Measurements from ENCODE around the gene HPSE2.
"Not testable (repeated sequence)": the region's sequence is repeated elsewhere in the genome, so short reads cannot be mapped to it uniquely, and the experiment has no call there.

HPSE2 gene

DNA sequence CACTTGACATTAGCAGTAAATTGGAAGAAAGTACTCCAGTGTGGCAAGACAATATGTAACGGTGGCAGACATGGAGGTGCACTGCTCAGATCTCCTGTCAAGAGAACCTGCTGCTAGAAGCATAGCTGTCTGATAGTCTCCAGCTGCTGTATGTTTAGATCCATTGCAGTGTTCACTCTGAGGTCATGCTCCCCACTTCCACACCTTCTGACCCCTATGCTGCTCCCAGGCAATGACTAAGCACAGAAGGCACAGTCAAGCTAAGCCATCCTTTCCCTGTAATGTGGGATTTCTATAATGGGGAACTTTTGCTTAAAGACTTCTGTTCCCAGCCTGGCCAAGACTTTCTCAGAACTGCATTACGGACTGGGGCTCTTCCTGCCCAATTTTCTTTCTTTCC lies 315.8 kb downstream of the HPSE2 start:
- DNase-seq (ENCODE audit: low read depth) = no peak

DNA sequence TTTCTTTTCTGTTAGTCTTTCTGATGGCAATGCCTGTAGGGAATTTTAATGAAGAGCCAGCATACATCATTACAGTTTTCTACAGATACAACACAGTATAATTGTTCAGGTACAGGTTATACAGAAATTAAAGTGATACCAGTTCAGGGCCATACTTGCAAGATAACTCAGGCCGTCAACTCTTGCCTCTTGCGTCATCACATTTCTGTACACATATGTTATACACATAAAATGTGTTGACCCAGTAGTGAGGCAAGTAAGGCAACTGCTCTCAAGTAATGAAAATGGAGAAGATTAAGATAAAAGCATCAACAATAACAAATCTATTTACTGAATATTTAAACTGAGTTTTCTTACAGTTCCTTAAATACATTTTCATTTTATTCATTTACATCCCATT lies 317.8 kb downstream of the HPSE2 start:
- no peak for DNase-seq (ENCODE audit: low read depth)

DNA sequence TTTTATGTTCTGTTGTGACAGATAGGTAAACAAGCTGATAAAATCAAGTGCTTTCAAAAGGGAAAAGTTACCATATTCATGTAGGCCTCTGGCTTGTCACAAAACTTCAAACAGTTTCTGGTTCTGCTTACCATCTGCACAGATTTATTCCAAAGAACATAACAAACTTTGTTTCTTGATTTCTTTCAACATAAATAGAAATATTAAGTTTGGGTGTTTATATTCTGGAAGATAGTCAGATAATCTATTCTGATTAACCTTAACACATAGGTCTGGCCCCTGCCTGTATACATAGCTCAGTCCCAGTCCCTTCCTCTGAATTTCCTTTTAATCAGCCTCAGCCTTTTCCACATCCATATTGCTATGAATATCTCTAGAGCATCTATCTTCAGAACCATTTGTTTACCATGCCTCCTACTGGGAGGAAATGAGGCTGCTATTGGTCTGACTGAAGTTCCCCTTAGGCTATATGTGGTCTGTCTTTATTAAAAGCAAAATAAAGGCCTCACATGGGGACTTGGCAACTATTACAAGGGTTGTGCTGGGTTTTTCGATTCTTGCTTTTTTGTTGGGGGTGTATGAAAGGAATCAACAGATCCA lies 319.0 kb downstream of the HPSE2 start:
- no peak for DNase-seq (ENCODE audit: low read depth)

DNA sequence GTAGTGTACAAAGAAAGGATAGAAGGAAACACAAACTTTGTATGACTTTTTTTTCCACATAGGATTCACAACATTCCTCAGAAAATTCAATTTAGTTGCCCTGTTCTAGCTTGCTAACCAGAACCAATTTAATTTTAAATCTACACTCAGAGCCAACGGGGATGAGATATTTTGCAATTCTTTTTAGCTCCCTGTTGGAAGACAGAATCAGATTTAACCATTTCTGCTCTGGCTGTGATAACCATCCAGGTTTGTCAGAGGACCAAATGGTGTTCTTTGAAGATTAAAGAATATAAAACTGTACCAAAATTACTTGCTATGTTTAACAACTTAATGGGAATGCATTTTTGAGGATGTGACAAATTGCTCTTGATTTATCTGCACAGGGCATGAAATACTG lies 319.7 kb downstream of the HPSE2 start:
- DNase-seq (ENCODE audit: low read depth) = no peak

DNA sequence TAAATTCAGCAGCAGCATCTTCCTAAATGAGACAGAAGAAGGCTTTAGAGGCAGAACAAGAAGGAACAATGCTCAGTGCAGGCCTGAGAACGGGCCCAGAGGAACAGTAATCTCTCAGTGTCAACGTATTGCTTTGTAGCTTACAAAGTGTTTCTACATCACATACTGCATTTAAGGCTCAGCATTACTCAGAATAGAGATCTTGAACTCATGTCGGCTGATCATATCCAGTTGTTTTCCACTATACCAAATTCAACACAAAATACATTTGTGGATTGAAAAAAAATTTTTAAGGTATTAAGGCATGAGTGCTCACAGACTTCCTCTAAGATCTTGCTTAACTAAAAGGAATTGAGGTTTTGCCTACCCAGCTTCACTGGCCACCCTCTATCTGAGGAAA lies 325.1 kb downstream of the HPSE2 start:
- DNase-seq (ENCODE audit: low read depth) = no peak

DNA sequence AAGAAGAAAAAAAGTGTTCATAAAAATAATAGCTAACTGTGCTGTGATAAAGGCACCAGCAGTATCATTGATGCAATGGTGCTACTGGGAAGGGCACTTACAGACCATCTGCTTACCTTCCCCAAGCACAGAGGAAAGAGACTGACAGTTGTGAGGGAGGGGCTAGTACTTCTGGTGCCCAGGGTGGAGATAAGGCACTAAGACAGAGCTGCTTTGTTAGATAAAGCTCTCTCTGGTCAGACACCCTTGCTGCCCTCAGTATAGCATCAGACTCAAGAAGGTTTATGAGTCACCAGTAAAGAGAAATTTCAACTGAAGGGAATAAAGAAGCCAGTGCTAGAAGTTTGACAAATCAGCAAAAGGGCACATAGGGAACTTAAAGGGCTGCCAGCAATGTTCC lies 325.6 kb downstream of the HPSE2 start:
- DNase-seq (ENCODE audit: low read depth) = no peak

DNA sequence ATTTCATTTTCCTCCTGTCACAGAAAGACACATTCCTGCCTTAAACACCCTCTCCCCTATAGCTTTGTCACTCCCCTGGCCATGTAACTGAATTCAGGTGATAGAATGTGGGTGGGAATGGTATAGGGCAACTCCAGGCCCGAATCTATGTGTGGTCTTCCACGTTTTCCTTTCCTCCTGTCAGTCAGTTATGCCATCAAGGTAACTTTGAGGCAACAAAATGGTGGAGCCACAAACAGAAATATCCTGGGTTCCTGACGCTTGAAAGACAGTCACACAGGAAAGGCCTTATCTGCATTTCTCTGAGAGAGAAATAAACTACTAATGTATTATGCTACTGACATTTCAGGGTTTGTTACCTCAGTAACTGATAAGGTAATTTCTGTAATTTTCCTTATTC lies 326.8 kb downstream of the HPSE2 start:
- no peak for DNase-seq (ENCODE audit: low read depth)

DNA sequence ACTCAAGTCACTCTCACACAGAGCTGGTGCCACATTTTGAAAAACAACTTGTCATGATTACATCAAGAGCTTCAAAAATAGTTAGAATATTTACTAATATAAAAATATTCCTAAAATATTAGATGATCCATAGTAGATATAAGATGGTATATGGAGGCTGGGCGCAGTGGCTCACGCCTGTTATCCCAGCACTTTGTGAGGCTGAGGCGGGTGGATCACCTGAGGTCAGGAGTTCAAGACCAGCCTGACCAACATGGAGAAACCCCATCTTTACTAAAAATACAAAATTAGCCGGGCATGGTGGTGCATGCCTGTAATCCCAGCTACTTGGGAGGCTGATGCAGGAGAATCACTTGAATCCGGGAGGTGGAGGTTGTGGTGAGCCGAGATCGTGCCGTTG lies 327.4 kb downstream of the HPSE2 start:
- not testable (repeated sequence) for DNase-seq (ENCODE audit: low read depth)

DNA sequence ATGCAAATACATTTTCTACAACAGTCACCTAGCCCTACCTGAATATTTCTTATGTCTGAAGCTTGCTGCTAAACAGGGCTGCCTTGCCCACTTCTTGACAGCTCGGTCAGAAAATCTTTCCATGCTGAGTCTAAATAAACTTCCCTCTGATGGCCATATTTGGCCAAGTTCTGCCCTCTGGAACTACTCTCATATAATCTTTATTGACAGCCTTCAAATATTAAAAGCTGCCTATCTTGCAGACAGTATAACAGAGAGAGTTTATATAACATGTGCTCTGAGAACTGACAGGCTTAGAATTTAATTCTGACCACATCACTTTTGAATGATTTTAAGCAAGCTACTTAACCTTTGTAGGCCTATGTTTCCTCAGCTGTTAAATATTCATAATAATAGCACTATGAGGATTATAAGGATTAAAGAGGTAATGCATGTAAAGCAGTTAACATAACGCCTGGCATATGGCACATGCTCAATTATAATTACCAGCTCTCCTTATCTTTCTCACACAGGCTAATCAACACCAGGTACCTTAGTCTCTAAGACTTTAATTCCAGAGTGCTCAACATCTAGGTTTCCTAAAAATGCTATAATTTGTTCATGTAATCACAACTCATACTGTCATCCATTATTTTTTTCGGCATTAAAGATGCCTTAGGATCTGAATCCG lies 334.1 kb downstream of the HPSE2 start:
- no peak for DNase-seq (ENCODE audit: low read depth)

DNA sequence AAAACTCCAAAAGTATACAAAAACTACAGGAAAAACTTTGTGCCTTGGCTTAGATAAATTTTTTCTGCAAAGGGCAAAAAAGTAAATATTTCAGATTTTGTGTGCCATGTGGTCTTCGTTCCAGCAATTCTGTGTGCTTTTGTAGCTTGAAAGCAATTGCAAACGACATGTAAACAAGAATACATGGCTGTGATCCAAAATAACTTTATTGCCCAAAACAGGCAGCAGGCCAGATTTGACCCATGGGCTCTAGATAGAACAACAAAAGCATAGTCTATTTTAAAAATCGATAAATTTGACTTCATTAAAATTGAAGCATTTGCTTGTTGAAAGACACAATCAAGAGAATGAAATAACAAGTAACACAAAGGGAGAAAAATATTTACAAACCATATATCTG lies 336.6 kb downstream of the HPSE2 start:
- DNase-seq (ENCODE audit: low read depth) = no peak

DNA sequence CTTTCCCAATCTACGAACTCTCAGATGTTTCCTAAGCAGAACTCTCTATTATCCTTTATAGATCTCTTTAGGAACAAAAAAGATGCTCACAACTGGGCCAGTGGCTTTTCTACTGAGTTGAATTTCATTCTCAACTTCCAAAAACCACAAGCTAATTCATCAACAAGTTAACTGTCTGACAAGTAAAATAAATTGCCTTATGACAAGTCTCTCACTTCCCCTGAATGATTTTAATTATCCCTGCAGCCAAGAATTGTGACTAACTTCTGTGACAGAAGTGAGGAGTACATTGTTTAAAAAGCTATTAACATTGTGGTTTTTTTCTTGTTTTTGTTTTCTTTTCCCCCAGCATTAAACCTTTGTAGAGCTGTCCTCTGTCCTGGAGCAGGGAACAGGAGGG lies 343.1 kb downstream of the HPSE2 start:
- DNase-seq (ENCODE audit: low read depth) = no peak

DNA sequence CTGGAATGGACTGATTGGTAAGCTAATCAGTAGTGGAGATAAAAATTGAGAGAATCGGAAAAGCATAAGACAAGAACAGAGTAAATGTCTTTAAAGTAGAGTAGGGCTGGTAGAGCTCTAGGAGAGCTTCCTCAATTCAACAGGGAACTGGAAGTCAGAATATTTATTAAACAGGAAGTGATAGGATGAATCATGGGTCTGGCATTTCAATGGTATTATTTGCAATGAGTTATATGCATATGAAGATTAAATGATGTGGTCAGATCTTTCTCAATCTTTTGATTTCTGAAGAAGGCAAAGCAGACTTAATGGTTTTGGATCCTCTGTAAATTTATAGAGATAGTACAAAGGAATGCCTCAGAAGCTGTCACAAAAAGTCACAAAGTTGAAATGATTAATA lies 349.0 kb downstream of the HPSE2 start:
- DNase-seq (ENCODE audit: low read depth) = peak; percentile 2

DNA sequence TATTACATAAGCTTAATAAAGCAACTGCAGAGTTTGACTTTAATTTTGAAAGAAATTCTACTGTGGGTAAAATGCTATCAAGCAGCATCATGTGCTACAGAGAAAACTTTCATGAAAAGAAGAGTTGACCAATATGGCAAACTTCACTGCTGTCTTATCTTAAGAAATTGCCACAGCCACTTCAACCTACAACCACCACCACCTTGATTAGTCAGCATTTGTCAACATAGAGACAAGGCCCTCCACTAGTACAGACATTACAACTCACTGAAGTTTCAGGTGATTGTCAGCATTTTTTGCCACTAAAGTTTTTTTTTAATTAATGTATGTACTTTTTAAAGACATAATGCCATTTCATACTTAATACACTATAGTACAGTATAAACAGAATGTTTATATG lies 350.3 kb downstream of the HPSE2 start:
- DNase-seq (ENCODE audit: low read depth) = no peak

DNA sequence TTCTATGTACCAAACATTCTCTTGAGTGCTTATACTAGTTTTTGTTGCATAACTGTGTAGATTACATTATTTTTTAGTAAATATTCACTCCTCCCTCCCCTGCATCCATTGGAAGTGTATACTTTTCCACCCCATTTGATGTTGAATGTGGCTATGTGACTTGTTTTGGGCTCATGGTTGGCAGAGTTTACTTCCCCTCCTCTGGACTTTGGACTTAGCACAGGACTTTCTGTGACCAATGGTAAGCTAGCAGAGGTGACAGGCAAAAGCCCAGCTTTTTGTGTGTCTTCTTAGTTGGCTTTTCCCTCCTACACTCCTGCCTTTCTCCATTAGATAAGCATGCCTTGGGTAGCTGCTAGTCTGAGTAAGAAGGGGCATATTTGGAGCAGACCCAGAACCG lies 353.9 kb downstream of the HPSE2 start:
- no peak for DNase-seq (ENCODE audit: low read depth)

DNA sequence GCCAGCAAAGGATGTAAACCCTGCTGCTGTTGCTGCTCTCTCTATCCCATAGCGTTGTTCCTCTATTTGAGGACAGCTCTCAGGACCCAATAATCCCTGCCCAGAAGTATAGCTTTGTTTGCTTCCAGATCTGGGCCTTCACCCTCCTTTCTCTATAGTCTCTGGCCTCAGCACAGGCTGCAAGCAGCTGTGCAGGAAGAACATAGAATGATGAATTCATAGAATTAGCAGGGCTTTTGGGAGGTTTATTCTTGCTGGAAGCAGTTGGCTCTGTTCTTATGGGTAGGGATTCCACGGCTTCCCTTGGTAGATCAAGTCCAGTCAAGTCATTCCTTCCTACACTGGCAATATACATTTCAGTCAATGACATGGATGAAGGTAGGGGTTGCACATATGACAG lies 354.7 kb downstream of the HPSE2 start:
- no peak for DNase-seq (ENCODE audit: low read depth)

DNA sequence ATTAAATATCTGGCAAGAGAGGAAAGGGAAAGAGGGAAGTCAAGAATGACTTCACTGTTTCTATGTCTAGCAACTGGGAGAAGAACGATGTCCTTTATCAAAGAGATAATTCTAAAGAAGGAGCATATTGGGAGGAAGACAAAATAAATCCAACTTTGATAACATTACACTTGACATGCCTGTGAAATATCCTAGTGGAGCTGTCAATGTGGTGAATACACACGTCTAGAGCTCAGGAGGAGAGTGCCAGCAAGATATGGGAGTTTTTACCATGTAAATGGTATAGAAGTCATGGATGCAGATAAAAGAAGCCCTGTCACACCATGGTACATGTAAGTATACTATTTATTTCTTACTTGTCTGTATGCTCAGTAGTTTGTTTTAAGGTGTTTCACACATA lies 356.7 kb downstream of the HPSE2 start:
- no peak for DNase-seq (ENCODE audit: low read depth)

DNA sequence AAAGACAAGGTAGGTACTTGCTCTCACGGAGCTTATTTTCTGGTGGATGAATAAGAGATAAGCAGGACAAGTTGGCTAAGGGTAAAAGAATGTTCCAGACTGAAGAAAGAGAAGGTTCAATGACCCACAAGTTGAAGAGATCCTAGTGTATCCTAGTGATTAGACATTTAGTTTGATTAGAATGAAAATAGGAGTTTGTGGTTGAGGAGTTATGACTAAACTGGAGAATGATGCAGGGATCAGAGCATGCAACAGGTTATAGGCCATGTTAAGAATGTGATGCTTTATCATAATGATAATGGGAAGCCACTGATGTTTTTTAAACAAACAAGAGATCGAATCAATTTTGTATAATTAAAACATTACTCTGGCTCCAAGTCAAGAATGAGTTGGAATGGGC lies 357.2 kb downstream of the HPSE2 start:
- peak; percentile 1 for DNase-seq (ENCODE audit: low read depth)

DNA sequence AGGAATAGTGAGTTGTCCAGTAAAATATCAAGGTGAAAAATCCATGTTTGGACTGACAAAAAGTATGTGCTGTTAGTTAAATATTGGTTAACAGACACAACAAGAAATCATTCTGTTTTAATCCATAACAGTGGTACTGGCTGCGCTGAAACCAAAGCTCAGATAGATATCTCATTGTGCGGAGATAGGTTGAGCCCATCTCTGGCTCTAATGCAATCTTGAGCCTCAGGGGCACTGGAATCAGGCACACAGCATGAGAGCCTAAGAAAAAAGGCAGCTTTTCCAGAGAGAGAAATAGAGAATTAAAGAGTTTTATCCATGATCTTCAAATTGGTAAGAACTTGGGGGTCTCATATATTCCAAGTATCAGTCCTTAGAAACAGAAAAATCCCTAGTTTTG lies 373.7 kb downstream of the HPSE2 start:
- DNase-seq (ENCODE audit: low read depth) = no peak

DNA sequence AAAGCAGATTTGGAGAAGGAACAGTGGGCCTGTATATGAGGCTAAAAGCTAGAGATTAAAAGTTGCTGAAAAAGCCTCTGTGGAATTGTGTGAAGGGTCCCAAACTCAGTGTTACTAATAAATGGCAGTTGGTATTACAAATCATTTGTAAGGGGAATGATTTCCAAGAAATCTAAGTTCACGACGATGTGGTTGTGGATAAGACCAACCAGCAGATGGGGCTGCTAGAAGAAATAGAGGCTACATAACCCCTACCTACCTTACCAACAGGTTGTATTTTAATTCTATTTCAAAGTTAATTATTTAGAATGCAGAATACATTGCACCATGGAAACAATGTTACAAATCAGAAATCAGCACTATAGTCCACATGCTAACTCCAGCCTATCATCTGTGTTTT lies 377.1 kb downstream of the HPSE2 start:
- DNase-seq (ENCODE audit: low read depth) = no peak

DNA sequence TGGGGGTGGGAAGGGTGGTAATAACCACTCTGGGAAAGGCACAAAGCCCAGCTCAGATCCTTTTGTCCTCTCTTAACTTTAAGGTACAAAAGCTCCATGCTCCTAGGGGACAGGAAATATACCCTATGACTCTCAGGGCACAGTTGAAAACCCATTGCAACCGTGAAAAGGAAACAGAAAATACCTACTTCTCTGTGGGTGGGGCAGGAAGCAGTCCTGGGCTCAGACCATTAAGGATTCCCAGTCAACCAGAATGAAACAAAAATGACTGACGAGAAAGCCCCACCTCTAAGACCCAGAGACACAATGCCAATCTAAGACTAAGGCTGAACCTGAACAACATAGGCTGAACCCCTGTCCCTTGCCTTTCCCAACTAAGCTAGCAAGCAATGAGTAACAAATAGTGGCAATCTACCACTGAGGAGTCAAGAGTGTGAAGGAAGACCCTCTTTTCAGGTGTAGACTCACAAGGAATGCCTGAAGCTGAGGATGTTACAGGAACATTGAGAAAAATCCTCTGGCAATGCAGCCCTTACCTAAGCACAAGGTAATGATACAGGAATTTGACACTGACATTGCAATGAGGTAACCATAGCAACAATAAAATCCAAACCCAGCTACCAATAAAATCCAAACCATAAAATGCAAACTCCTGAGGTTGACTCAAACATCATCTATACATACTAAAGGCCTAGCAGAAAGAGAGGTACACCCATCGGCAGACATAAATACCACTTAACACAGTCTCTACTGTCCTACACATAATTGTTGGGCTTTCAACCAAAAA lies 380.1 kb downstream of the HPSE2 start:
- DNase-seq (ENCODE audit: low read depth) = no peak

DNA sequence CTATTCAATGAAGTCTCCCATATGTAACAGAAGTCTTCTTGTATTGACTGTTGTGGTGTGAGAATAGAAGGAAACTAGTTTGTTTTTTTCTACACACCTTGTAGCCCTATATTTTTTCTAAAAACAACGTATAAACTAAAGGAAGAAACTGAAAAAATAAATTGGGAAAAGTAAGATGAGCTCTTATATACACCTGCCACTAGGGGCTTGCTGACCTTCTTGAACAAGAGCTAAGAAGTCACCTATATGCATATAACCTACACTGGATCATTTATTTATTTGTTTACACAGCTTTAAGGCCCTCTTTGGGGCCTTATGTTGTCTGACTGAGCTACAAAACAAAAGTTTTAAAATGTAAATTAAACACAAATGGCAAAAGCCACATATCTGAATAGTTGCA lies 383.0 kb downstream of the HPSE2 start:
- DNase-seq (ENCODE audit: low read depth) = no peak

DNA sequence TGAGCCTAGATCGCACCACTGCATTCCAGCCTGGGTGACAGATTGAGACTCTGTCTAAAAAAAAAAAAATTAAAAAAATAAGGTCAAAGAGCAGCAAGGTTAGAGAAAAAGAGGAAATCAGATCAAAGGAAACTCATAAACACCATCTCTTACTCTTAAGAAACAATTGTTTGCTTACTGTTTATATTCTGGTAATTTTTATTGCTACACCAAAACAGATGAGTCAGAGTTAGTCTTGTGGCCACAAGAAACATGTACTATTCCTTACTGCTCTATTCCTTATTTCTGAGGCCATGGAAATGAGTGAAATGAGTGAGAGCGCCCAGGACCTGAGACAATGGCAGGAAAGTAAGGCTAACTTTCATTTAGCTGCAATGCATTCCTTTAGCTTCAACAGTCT lies 387.3 kb downstream of the HPSE2 start:
- no peak for DNase-seq (ENCODE audit: low read depth)

DNA sequence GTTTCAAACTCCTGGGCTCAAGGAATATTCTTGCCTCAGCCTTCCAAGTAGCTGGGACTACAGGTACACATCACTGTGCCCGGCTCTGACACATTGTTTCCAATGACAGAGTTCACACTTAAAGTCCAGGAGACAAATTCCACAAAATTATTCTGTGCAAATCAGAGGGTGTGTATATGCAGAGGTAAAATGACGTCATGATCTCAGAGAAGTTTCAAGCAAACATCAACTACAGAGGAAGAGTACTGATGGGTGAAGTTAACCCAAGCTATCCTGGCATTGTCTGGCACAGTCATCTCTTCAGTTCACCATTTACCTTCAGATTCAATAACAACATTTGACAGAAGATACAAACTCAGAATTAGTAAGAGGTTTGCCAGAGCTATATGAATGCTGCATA lies 388.9 kb downstream of the HPSE2 start:
- DNase-seq (ENCODE audit: low read depth) = no peak

DNA sequence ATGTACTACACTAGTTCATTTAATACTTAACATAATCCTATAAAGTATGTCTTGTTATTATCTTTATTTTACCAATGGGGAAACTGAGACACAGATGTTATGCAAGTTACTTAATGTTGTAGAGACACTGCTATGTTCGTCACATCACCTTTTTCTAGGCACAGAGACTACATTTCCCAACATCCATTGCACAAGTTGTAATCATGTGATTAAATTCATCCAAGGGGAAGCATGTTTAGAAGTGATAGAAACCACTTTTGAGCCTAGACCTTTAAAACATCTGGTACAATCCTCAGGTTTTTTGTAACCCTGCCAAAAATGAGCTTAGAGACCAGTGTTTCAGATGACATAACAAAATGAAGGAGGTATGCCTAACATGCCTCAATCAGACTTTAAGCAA lies 402.1 kb downstream of the HPSE2 start:
- no peak for DNase-seq (ENCODE audit: low read depth)

All from iris pigment epithelial cell (primary cell).